Central memory CD8-positive, alpha-beta T cell (primary cell): ENCODE measurements around the gene CACNA2D1.

ENCODE experiments used
- ATAC-seq: fragments of 150-1000 bp; cut with Tn5 transposase; replicated peaks from 2 replicates; pipeline ENCODE4 v1.10.0; 2022; ENCODE audit warnings: mild to moderate bottlenecking, moderate FRiP score, moderate number of reproducible peaks; ENCODE audit not compliant: poor library complexity, severe bottlenecking; ENCODE audit errors: extremely low read depth
- DNase-seq, 2 donors: peaks; one replicate each; pipeline ENCODE4 v3.0.0; 2021; ENCODE audit warnings: low spot score in 2 of 2
- H3K27ac Mint-ChIP-seq: one replicate; pipeline ENCODE4 v1.8.0; 2022; ENCODE audit warnings: low read depth, mild to moderate bottlenecking, moderate library complexity, mixed read lengths
- H3K27me3 Mint-ChIP-seq: one replicate; pipeline ENCODE4 v1.8.0; 2022; ENCODE audit warnings: mixed read lengths
- H3K36me3 Mint-ChIP-seq: one replicate; pipeline ENCODE4 v1.8.0; 2022; ENCODE audit warnings: mild to moderate bottlenecking, moderate library complexity, mixed read lengths; ENCODE audit not compliant: insufficient read depth
- H3K4me1 Mint-ChIP-seq: one replicate; pipeline ENCODE4 v1.8.0; 2022; ENCODE audit warnings: mixed read lengths
- H3K4me3 Mint-ChIP-seq: one replicate; pipeline ENCODE4 v1.8.0; 2022; ENCODE audit warnings: mild to moderate bottlenecking, moderate library complexity, mixed read lengths
- H3K9me3 Mint-ChIP-seq: one replicate; pipeline ENCODE4 v1.8.0; 2022; ENCODE audit warnings: mixed read lengths

The CACNA2D1 gene

GRCh38 chr7:82284936-82285519 lies 158.5 kb downstream of the CACNA2D1 start:
- Mint-ChIP-seq H3K4me1 (no peaks in the 10 kb centered on the region), H3K9me3 (peaks cover 20% of the 10 kb centered on the region), H3K36me3 (no peaks in the 10 kb centered on the region), H3K27ac (no peak overlapping the region), H3K27me3 (no peaks in the 10 kb centered on the region), H3K4me3 (no peak overlapping the region)
- DNase-seq (no peak), ATAC-seq (no peak)

- H3K4me3 Mint-ChIP-seq, result no peak overlapping the region
- DNase-seq, result no peak
- H3K9me3 Mint-ChIP-seq, result peaks cover 11% of the 10 kb centered on the region
- ATAC-seq, result no peak
- no peaks in the 10 kb centered on the region for H3K36me3 Mint-ChIP-seq
- H3K4me1 Mint-ChIP-seq, result no peaks in the 10 kb centered on the region
- H3K27me3 Mint-ChIP-seq, result no peaks in the 10 kb centered on the region
- no peak overlapping the region for H3K27ac Mint-ChIP-seq
Measured at GRCh38 chr7:82275342-82275741, 168.2 kb downstream of the CACNA2D1 start.

GRCh38 chr7:82274681-82275080 lies 168.9 kb downstream of the CACNA2D1 start:
- no peak for DNase-seq
- peaks cover 11% of the 10 kb centered on the region for H3K9me3 Mint-ChIP-seq
- H3K4me1 Mint-ChIP-seq, result no peaks in the 10 kb centered on the region
- no peak overlapping the region for H3K27ac Mint-ChIP-seq
- no peaks in the 10 kb centered on the region for H3K27me3 Mint-ChIP-seq
- no peaks in the 10 kb centered on the region for H3K36me3 Mint-ChIP-seq
- no peak overlapping the region for H3K4me3 Mint-ChIP-seq
- no peak for ATAC-seq

GRCh38 chr7:82273886-82274285 lies 169.7 kb downstream of the CACNA2D1 start:
- ATAC-seq (no peak), DNase-seq (no peak)
- Mint-ChIP-seq H3K4me1 (no peaks in the 10 kb centered on the region), H3K27me3 (no peaks in the 10 kb centered on the region), H3K9me3 (peaks cover 17% of the 10 kb centered on the region), H3K36me3 (no peaks in the 10 kb centered on the region), H3K4me3 (no peak overlapping the region), H3K27ac (no peak overlapping the region)

- DNase-seq, result no peak
- H3K27ac Mint-ChIP-seq, result no peak overlapping the region
Measured at GRCh38 chr7:82270870-82271269, 172.7 kb downstream of the CACNA2D1 start.

GRCh38 chr7:82268632-82269031 lies 174.9 kb downstream of the CACNA2D1 start:
- H3K27me3 Mint-ChIP-seq, result no peaks in the 10 kb centered on the region
- H3K4me3 Mint-ChIP-seq, result no peak overlapping the region
- DNase-seq (no peak), ATAC-seq (no peak)
- H3K27ac Mint-ChIP-seq, result no peak overlapping the region
- peaks cover 2% of the 10 kb centered on the region for H3K36me3 Mint-ChIP-seq
- no peaks in the 10 kb centered on the region for H3K4me1 Mint-ChIP-seq
- H3K9me3 Mint-ChIP-seq, result peaks cover 13% of the 10 kb centered on the region

More at GRCh38 chr7:82270870-82271269, 172.7 kb downstream of the CACNA2D1 start:
- ATAC-seq, result no peak
- Mint-ChIP-seq H3K36me3 (peaks cover 2% of the 10 kb centered on the region), H3K4me1 (no peaks in the 10 kb centered on the region), H3K4me3 (no peak overlapping the region), H3K9me3 (peaks cover 20% of the 10 kb centered on the region), H3K27me3 (no peaks in the 10 kb centered on the region)

GRCh38 chr7:82266081-82266480 lies 177.5 kb downstream of the CACNA2D1 start:
- Mint-ChIP-seq H3K36me3 (peaks cover 2% of the 10 kb centered on the region), H3K27ac (no peak overlapping the region), H3K27me3 (no peaks in the 10 kb centered on the region), H3K4me3 (no peak overlapping the region), H3K4me1 (no peaks in the 10 kb centered on the region), H3K9me3 (peaks cover 17% of the 10 kb centered on the region)
- DNase-seq (no peak), ATAC-seq (no peak)

- Mint-ChIP-seq H3K27me3 (no peaks in the 10 kb centered on the region), H3K27ac (no peak overlapping the region), H3K4me1 (no peaks in the 10 kb centered on the region), H3K9me3 (peaks cover 14% of the 10 kb centered on the region), H3K4me3 (no peak overlapping the region), H3K36me3 (peaks cover 2% of the 10 kb centered on the region)
- ATAC-seq, result no peak
- DNase-seq, result no peak
Measured at GRCh38 chr7:82264783-82265305, 178.7 kb downstream of the CACNA2D1 start.

GRCh38 chr7:82263920-82264782 lies 179.4 kb downstream of the CACNA2D1 start:
- Mint-ChIP-seq H3K27ac (no peak overlapping the region), H3K27me3 (no peaks in the 10 kb centered on the region), H3K9me3 (peaks cover 10% of the 10 kb centered on the region), H3K36me3 (peaks cover 2% of the 10 kb centered on the region), H3K4me1 (no peaks in the 10 kb centered on the region), H3K4me3 (no peak overlapping the region)
- DNase-seq (no peak), ATAC-seq (no peak)

GRCh38 chr7:82258181-82258580 lies 185.4 kb downstream of the CACNA2D1 start:
- H3K27me3 Mint-ChIP-seq, result no peaks in the 10 kb centered on the region
- no peak overlapping the region for H3K4me3 Mint-ChIP-seq
- H3K4me1 Mint-ChIP-seq, result no peaks in the 10 kb centered on the region
- ATAC-seq, result no peak
- peaks cover 13% of the 10 kb centered on the region for H3K9me3 Mint-ChIP-seq
- DNase-seq, result no peak
- no peak overlapping the region for H3K27ac Mint-ChIP-seq
- H3K36me3 Mint-ChIP-seq, result no peaks in the 10 kb centered on the region

- DNase-seq, result no peak
- Mint-ChIP-seq H3K27ac (no peak overlapping the region), H3K4me1 (no peaks in the 10 kb centered on the region)
Measured at GRCh38 chr7:82257118-82257695, 186.4 kb downstream of the CACNA2D1 start.

GRCh38 chr7:82255706-82256105 lies 187.9 kb downstream of the CACNA2D1 start:
- Mint-ChIP-seq H3K4me1 (no peaks in the 10 kb centered on the region), H3K4me3 (no peak overlapping the region), H3K9me3 (peaks cover 14% of the 10 kb centered on the region), H3K27ac (no peak overlapping the region), H3K27me3 (no peaks in the 10 kb centered on the region), H3K36me3 (no peaks in the 10 kb centered on the region)
- no peak for DNase-seq
- no peak for ATAC-seq

More at GRCh38 chr7:82257118-82257695, 186.4 kb downstream of the CACNA2D1 start:
- ATAC-seq, result no peak
- Mint-ChIP-seq H3K36me3 (no peaks in the 10 kb centered on the region), H3K9me3 (peaks cover 19% of the 10 kb centered on the region), H3K4me3 (no peak overlapping the region), H3K27me3 (no peaks in the 10 kb centered on the region)
